ENCODE data around the gene CITED2.
A peak's percentile ranks its signal among the peaks of the same experiment; 100 is the strongest.
"Not testable (repeated sequence)": the region's sequence is repeated elsewhere in the genome, so short reads cannot be mapped to it uniquely, and the experiment has no call there.

The CITED2 gene, protein sequence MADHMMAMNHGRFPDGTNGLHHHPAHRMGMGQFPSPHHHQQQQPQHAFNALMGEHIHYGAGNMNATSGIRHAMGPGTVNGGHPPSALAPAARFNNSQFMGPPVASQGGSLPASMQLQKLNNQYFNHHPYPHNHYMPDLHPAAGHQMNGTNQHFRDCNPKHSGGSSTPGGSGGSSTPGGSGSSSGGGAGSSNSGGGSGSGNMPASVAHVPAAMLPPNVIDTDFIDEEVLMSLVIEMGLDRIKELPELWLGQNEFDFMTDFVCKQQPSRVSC

DNA sequence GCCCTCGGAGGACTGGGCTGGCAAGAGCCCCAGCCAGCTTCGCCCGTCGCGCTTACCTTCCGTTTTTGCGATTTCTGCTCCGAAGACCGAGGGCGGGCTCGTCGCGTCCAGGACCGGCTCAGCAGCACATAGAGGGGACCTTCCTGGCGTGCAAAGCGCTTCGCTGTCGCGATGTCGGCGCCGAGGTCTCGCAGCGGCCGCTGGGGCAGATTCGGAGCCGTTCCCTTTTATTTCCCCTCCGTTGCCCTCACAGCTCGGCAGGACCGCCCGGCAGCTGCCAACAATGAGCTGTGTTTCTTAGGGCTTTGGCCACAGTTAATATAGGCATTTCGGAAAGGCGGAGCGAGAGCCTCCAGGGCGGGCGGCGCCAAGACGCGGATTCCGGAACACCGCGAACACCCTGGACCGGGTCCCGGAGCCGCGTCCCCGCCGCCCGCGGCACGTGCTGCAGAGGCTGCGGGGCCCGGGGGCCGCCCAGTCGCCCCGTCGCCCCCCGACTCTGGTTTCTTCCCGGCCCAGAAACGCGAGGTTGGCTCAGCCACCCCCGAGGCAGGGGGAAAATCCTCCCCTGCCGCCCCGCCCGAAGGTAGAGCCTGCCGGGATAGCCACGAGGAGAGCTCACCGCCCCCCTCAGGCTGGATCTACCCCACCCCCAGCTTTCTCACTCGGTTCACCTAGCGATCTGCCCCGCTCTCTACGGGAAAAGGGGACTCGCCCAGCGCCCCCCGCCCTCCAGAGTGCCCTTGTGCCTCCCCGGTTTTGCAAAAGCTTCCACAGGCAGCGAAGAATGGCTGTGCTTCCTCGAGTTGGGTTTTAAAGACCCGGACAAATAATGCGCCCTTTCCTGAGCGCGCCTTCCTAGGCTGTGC, at the start of gene CITED2:
Gene CITED2 (minus strand): TSS at position 292 of the 869 bp plus-strand sequence. CDS start 704 bp downstream, outside the sequence.
- DNase-seq: peak; percentile 78

DNA sequence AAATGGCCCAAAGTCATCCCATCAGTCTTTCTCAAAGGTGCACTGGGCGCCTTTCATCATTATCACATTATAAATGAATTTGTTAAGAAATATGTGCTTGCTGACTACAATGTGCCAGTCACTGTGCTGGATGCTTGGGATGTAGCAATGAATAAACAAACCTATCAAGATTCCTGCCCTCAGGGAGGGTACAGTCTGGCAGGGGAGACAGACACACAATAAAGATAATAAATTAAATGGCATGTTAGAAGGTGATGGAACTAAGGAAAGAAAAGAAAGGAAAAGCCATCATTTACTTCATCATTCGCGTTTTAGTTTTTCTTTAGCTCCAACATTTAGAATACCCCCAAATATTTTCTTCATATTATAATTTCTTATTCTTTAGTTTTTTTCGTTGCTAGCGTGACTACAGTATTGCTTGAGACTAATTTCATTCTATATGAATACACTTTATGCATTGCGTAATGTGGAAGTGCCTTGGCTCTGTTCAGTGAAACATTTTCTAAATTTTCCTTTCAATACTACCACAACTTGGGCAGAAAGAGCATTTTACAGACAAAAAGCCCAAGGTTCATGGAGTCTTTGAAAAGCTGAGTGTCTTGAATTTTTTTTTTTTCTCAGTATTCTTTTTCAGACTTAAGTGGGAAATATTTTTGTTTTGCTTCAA, 48.7 kb upstream of the CITED2 start:
- DNase-seq: no peak

DNA sequence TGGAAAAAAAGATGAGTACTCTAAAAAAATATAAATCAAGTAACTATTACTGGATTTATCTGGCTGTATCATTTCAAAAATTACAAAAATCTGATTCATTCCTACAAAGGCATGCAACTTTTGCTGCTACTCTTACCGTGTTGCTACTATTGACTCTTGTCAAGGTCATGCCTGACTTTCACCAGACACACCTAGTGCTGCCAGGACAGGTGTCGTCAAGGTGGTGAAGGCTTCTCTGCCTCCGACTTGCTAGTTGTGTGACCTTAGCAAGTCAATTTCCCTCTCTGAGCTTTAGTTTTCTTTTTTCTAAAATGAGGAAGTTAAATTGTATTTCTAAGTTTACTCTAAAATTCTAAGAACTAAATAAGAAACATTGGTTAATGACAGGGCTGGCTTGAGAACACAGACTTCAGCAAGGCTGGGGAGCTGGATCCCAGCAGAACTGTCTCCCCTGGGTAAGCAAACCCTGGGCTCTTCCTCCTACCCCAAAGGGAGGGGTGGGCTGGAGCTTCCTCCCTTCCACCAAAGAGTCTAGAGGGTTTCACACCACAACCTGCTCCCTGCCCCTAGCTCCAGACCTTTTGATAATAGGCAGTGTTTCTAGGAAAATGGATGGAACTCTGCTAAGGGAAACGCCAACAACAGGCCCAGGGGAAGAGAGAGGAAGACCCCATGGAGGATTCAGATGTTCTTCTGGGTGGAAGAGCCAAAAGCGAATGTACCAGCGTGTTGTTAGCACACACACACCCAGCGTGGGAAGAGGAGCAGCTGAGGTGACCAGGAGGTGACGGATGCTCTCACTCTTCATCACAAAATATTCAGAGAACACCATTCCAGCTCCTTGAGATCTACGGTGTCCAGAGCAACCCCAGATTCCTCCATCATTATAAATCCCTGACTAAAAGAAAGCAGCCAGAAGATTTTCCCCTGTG, 47.9 kb upstream of the CITED2 start:
- DNase-seq: no peak

DNA sequence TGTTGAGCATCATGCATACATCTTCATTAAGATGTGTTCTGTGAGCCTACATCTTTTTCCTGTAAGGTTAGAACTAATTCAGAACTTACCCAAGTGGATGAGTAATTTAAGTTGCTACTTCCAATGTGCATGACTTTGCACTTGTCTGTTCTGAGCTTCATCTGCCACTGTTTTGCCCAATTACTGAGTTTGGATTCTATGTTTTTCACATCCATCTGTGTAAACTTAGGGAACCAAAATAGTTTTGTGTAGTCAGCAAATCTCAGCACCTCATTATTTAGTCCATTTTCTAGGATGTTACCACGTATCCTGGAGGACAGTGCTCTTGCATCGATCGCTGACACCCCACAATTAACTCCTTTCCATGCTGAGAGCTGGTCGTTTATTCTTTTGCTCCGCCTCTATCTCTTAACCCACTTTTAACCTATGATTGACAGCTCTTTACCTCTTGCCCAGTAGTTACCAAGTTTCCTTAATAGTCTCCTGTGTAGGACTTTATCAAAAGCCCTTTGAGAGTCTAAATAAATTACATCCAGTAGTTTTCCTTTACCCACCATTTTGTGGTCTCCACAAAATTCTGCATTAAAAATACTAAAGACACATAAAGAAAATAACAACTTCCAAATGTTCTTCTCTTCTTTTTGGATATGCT, 44.2 kb upstream of the CITED2 start:
- DNase-seq: no peak

DNA sequence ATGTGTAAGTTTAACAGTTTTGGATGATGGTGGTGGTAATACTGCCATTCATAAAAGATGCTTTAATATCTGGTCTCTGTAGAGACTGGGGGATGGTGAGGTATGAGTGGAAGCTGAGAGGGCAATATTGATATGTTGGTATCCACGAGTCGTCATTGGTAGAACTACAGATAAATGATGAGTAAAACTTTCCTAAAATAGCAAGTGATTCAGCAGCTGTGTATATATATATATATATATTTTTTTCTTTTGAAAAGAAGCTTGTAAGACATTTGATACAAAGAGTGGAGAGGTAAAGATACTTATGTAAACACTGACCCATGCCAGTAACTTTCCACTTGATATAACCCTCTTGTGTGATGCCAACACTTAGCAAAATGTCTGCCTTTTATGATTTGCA, 41.7 kb upstream of the CITED2 start:
- DNase-seq: no peak

DNA sequence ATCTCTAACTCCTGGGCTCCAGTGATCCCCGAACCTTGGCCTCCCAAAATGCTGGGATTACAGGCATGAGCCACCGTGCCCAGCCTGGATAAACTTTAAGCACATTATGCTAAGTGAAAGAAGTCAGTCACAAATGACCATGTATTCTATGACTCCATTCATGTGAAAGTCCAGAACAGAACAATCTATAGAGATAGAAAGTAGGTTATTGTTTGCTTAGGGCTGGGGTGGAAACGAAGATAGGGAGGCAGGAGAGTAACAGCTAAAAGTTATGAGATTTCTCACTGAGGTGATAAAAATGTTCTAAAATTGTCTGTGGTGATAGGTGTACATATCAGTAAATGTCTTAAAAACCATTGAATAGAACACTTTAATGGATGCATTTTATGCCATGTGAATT, 40.9 kb upstream of the CITED2 start:
- no peak for DNase-seq

DNA sequence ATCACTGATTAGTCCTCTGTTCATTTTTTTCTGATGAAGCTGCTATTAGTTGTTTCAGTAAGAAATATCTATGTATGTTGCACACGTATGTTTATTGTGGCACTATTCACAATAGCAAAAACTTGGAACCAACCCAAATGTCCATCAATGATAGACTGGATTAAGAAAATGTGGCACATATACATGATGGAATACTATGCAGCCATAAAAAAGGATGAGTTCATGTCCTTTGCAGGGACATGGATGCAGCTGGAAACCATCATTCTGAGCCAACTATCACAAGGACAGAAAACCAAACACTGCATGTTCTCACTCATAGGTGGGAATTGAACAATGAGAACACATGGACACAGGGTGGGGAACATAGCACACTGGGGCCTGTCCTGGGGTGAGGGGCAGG, 37.7 kb upstream of the CITED2 start:
- DNase-seq: not testable (repeated sequence)

DNA sequence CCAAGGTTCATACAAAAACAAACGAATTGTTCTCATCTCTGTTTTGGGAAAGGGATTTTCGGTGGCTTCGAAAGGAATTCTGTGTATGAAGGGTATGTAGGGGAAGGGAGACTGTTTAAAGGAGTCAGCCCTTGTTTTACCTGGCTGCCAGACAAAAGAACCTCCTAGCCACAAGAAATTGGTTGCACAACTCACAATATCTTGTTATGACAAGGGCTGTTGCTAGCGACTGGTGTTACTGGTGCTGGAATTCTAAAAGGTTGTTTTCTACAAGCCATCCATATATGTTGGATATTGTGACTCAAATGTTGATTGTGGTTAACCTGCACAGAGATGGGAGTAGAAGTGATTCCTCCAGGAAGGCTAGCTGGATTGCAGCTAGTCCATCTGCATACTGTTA, 34.6 kb upstream of the CITED2 start:
- no peak for DNase-seq

DNA sequence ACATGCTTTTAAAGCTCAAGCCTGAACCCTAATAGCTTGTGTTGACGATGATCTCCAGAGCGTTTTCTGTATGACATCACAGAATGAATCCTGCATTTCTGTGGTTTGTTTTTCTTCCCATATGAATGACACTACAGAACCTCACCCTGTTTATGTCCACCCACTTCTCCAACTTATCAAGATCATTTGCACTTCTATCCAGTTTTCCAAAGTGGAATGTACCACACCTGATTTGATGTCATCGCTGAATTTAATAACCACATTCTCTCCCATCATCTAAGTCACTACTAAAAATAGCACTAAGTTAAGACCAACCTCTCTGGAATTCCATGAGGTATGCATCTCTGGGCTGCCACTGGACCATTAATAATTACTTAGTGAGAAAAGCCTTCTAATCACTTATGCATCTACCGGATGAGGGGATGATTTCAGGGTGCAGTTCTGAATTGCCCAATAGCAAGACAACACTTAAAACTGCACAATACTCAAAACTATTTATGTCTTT, 33.3 kb upstream of the CITED2 start:
- DNase-seq: no peak

DNA sequence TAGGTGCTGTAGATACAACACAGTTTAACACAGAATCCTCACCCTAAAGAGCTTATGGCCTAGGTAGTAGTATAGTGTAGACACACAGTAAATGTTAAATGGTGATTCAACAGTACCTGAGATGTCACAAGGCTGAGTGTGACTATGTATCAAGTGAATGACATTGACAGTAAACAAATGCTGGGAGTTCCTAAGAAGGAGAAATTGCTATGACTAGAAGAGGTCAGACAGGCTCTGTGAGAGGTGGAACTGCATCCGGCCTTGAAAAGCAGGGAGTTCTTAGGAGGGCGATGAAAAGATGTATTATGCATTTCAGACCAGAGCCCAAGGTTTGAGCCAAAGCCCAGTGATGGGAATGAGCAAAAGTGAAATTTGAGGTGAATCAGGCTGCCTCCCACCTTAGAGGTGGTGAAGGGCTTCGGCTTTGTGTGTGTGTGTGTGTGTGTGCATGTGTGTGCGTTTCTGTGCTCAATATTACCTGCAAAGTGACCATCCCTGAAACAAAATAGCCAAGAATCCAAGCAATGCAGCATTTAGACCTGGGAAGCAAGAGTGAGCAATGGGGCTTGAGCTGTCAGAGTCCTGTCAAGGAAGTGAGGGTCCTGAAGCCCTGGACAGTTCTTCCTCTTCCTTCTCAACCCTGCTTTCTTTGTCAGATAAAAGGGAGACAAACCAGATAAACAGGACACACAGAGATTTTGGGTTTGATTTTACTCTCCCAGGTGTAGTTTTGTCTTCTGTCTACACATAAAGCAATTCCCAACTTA, 32.3 kb upstream of the CITED2 start:
- DNase-seq: no peak

DNA sequence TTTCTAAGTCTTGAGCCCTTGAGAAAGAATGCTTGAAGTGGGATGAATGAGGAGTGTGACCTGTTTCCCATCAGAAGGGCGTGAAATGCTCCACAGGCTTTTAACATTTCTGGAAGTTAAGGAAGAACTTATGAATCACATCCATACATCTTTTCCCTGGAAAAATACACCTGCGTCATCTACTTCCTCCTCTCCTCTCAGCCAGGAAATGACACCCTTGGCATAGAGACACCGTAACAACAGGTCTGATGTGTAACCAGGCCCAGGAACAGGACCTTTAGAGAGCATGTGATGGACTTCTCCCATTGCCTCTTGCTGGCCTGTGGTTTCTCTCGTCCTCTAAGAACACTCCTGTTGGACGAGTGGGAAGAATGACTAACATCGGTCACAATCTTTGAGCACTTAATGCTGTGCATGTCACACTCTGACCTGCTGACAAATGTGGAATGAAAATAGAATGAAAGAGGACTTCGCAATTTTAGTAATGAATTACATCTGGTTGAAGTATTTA, 28.5 kb upstream of the CITED2 start:
- no peak for DNase-seq

DNA sequence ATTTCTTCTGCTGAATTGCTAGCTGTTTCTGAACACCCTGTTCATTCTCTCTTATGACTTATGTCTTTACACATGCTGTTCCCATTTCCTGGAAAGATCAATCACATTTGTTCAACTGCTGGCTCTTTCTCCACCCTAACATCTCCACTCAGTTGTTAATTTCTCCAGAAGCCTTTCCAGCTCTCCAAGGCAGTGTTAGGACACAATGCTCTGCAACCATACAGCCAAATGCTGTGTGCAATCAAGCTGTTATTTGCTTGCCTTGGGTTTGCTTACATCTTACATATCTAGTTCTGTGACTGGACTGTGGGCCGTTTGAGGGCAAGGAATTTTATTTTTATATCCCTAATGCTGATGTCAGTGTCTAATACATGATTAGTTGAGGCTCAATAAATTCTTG, 24.2 kb upstream of the CITED2 start:
- no peak for DNase-seq

DNA sequence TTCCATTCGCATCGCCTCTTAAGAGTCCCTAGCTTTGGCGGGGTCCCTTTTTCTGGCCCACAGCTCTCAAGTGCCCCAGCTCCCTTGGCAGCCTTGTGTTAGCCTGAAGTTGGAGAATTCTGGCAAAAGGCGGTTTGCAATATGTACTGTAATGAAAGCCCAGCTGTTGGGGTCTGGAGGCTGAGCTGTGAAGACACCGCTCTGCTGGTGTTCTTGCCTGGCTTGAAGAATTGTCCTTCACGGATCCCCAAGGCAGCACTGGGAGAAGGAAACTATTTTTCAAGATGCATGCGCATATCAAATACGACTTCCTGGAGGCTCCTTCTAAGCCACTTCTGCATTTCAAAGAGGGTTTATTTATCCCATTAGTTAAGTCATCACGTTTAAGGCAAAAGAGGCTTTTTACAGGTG, 21.4 kb upstream of the CITED2 start:
- no peak for DNase-seq

DNA sequence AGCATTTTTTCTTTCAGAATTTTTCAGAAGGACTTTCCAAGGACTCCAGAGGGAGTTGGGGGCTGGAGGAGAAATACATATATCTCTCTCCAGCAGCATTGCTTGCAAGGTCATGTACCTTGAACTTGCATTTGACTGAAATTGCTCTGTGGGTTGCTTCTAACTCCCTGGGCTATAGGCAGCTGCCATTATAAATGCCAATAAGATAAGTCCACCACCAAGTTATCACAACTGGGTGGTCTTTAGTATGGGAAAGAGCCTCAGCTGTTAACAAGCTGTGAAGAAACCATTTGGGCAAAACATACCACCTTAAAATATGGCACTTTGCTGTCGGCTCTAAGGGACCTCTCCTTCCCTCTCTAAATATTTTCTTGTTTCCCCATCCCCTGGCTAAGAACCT, 20.9 kb upstream of the CITED2 start:
- DNase-seq: no peak

DNA sequence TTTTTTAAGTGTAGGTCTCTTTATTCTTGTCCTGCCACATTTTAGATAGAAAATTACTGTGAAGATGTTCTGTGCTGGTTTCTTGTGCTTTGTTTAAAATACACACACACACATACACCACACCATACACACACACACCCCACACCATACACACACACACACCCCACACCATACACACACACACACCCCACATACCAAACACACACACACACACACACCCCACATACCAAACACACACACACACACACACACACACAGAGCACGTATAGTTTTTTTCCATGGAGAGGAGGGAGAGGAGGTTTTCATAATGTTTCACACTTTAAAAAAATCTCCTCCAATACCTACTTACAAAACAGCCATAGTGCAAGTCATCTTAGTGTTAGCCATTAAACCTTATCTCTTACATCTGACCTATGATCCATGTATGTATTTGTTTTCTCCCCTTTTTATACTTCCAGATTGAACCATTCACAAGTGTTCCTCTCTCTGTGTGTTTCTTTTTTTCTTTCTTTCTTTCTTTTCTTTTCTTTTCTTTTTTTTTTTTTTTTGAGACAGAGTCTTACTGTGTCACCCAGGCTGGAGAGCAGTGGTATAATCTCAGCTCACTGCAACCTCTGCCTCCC, 19.7 kb upstream of the CITED2 start:
- DNase-seq: no peak

DNA sequence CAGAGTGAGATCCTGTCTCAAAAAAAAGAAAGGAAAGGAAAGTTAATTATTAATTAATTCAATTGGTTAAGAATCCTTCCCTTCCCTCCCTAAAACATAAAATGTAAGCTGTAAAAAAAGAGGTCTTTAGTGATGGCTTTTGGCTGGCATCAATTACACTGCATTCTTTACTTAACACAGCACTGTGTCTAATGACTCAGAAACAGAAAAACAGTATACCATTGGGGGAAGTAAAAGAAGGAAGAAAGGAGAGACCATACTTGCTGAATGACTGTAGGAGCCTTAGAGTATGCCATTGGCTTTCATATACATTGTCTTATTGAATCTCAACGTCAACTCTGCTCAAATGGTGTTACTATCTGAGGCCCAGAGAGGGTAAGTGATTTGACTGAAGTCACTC, 18.3 kb upstream of the CITED2 start:
- DNase-seq: no peak

DNA sequence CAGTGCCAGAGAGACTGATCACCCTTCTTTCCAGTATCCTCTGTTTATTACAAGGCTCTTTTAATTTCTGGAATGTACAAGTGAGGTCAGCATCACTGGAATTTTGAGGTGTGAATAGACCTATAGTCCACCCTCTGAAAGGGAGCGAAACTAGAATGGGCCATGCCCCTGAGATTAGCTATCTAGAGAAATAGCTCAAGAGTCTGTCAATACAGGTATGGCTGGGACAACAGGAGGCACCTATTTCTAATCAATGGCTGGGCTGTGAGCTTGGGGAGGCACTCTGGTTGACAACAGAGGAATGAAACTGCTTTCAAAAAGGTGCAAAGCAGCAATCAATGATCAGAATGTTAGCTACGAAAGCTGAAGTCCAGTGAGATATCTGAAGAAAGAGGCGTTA, 17.3 kb upstream of the CITED2 start:
- no peak for DNase-seq

DNA sequence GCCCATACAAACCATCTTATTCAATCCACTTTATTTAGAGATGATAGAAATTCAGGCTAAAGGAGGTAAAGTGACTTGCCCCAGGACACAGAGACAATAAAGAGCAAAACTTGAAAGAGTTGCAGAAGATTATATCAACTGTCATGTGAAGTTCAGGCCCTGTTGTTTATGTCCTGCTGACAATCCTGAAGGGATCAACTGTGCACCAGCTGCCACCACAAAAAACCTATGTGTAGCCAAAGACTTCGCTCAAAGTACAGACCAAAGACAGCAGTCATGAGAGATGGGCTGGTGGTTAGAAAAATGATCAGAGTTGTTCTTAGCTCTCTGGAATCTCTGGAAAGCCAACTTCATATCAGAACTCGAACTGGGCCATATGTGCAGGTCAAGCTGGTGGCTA, 16.0 kb upstream of the CITED2 start:
- DNase-seq: no peak

DNA sequence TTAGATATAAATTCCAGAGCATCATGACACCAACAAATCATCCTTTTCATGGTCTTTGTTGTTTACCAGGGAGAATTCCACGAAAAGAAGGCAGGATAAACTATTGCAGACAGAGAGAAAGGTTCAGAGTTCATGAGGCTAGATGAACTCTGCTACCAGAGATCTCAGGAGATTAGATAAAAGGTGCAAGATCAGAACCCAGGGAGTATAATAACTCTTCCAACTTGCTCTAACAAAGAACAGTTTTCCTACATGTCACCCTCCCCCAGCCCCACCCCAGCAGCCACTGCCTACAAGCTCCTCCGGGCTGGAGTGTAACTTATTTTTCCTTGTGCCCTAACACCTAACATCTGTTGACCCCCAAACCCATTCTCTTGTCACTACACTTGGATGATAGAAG, 13.9 kb upstream of the CITED2 start:
- no peak for DNase-seq

DNA sequence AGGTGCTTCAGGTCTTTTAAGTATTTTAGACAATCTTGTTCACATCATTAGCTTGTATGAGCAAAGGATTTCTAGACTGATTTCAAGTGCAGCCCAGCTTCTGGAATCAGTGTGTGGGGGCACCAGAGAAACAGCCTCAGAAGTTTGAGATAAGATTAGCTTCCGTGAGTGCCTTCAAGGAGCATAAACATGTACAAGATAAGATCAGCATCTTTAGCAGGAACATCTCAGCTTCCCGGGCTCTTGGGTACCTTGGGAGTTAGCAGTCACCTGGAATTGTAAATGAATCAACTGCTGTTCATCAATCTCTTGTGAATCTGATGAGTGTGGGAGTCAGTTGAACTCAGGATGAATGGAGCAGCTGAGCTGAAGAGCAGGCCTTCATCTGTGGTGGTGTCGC, 12.0 kb upstream of the CITED2 start:
- no peak for DNase-seq
